GM19395 (cell line): ENCODE measurements around the gene EOMES.
A peak's percentile ranks its signal among the peaks of the same experiment; 100 is the strongest.

Experiments
- ATAC-seq: cut with Tn5 transposase; IDR thresholded peaks from one replicate; pipeline ENCODE4 v1.9.1; 2021; ENCODE audit warnings: mild to moderate bottlenecking, moderate library complexity; ENCODE audit not compliant: unreplicated experiment

EOMES gene

GRCh38 chr3:27720899-27721716 lies 1.0 kb downstream of the EOMES start:
- peak; percentile 5 for ATAC-seq

GRCh38 chr3:27719314-27720003 lies 2.7 kb downstream of the EOMES start:
- no peak for ATAC-seq

- ATAC-seq: no peak
These were observed 3.7 kb downstream of the EOMES start for GRCh38 chr3:27718459-27718858.

GRCh38 chr3:27717200-27717852 lies 4.8 kb downstream of the EOMES start:
- ATAC-seq: no peak

GRCh38 chr3:27716309-27716708 lies 5.8 kb downstream of the EOMES start:
- ATAC-seq: no peak

- no peak for ATAC-seq
These were observed 6.3 kb downstream of the EOMES start for GRCh38 chr3:27715863-27716262.

GRCh38 chr3:27715454-27715806 lies 6.7 kb downstream of the EOMES start:
- no peak for ATAC-seq

GRCh38 chr3:27714692-27715453 lies 7.2 kb downstream of the EOMES start:
- ATAC-seq: no peak

GRCh38 chr3:27714146-27714526 lies 8.0 kb downstream of the EOMES start:
- no peak for ATAC-seq

GRCh38 chr3:27713435-27714145 lies 8.5 kb downstream of the EOMES start:
- ATAC-seq: no peak

GRCh38 chr3:27713078-27713423 lies 9.1 kb downstream of the EOMES start:
- ATAC-seq: no peak

GRCh38 chr3:27712136-27713077 lies 9.7 kb downstream of the EOMES start:
- ATAC-seq: peak; percentile 96

- ATAC-seq: no peak
These were observed 13.9 kb downstream of the EOMES start for GRCh38 chr3:27708250-27708649.

- peak; percentile 81 for ATAC-seq
These were observed 23.1 kb downstream of the EOMES start for GRCh38 chr3:27699067-27699466.

- no peak for ATAC-seq
These were observed 25.2 kb downstream of the EOMES start for GRCh38 chr3:27696906-27697305.

GRCh38 chr3:27695636-27696035 lies 26.5 kb downstream of the EOMES start:
- ATAC-seq: no peak

GRCh38 chr3:27688053-27688452 lies 34.1 kb downstream of the EOMES start:
- ATAC-seq: no peak

GRCh38 chr3:27686642-27687041 lies 35.5 kb downstream of the EOMES start:
- no peak for ATAC-seq

GRCh38 chr3:27685474-27685873 lies 36.6 kb downstream of the EOMES start:
- no peak for ATAC-seq

GRCh38 chr3:27684302-27684701 lies 37.8 kb downstream of the EOMES start:
- ATAC-seq: no peak
